ENCODE data around the gene ACSL4.
"Not testable (repeated sequence)": the region's sequence is repeated elsewhere in the genome, so short reads cannot be mapped to it uniquely, and the experiment has no call there.

Gene ACSL4

DNA sequence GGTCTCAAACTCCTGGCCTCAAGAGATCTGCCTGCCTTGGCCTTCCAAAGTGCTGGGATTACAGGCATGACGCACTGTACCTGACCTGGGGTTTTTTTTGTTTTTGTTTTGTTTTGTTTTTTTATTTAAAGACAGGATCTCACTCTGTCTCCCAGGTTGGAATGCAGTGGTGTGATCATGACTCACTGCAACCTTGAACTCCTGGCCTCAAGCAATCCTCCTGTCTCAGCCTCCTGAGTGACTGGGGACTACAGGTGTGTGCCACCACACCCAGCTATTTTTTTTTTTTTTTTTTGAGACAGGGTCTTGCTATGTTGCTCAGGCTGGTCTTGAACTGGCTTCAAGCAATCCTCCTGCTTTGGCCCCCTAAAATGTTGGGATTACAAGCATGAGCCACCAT lies 8.1 kb downstream of the ACSL4 start:
- not testable (repeated sequence) for DNase-seq

DNA sequence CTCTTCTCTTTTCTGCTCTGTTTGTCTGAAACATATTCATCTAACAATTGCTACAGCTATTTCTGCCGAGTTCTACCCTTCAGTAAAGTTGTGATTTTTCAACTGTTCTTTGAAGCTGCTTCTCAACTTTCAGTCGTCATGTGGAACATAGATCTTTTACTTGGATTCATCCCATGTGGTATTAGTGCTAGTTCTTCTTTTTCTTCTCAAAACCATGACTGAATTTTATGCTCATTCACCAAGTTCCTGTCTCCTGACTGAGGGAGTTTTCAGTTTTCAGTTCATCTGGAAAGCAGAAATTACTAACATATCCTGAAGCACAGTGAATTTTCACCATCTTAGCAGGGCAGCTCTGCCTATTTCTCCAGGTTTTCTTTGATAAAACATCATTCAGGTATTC lies 12.1 kb downstream of the ACSL4 start:
- no peak for DNase-seq

DNA sequence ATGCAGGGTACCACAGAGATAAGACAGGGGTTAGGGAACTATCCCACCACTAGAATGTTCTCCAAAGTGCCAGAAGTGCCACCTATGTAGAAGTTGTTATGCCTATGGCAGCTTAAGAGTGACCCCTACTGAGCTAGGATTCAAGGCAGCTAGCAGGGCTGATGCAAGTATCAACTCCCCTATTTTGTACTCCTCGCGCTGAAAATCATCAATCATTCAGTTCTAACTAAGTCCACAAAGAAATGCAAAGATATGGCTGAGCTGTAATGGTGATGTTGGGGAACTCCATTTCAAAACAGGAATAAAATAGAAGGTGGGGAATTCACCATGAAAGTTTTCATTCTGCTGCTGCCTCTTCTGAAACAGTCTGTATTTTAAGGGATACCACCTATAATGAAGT lies 13.8 kb downstream of the ACSL4 start:
- no peak for DNase-seq

DNA sequence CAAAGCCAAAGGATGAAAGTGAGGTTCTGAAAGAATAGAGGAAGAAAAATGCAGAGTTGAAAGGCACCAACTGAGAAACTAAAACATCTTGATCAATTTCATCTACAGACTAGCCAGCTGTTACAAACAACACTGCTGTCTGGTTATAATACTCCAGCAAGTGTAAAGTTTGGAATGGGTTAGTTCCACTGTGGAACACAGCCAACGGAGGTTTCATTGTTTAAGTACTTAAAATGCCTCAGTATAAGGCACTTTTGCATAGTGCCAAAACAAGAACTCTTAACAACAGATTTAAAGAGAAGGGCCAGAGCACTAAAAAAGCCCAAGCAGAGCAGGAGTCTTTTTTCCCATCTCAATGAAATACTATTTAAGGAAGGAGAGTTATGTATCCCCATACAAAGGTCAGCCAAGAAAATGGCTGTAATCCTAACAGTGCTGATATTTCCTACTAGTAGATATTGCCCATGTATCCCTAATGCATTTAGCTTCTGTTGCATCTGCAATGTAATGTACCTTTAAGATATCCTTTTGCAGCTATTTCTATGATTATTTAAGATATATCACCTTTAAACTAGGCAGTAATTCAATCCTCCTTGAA lies 16.5 kb downstream of the ACSL4 start:
- DNase-seq = no peak

DNA sequence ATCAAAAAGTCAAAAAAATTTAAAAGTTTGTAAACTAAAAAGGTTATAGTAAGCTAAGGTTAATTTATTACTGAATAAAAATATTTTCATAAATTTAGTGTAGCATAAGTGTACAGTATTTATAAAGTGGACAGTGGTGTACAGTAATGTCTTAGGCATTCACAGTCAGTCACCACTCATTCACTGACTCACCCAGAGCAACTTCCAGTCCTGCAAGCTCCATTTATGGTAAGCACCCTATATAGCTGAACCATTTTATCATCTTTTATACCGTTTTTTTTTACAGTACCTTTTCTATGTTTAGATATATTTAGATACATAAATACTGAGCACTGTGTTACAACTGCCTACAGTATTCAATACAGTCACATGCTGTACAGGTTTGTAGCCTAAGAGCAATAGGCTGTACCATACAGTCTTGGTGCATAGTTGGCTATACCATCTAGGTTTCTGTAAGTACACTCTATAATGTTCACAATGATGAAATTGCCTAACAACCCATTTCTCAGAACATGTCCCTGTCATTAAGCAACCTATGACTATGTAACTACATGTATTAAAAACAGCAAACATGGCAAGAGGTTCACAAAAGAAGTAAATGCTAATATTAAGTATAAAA lies 18.6 kb downstream of the ACSL4 start:
- no peak for DNase-seq

DNA sequence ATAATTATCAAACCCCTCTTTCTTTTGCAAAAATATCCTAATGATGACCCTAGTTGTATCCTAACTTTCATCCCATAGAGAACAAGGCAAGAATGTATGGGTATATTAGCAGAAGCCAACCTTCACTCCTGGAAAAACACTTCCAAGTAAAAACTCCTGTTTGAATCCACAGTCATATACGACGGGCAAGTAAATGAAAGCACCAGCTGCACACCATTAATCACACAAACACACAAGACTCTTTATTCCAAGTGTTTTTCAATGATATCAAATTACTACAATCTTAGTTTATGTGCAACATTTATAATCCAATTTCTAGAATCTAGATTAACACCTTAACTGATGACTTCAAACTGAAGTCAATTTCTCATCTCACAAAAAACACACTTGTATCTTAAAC lies 22.9 kb downstream of the ACSL4 start:
- DNase-seq = peak; percentile 1

DNA sequence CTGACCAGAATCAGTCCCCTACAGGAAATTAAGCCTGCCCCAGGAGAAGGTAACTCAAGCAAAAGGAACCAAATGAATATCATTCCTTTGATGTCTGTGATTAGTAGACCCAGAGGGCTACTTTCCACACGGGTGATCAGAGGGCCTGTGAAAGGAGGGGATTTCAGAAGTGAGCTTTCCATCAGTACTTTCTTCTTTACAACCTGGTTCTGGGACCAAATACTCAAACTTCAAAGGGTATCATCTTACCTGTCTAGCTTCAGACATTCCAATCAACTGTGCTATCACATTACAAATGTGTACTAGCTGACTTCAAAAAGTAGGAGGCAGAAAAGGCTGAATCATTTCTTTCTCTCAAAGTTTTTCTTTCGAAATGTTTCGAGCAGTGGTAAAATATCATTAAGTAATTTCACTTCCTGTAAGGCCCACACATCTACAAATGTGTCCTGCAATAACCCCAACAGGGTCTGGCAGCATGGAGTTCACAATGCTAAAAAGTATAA lies 23.9 kb downstream of the ACSL4 start:
- DNase-seq = no peak

DNA sequence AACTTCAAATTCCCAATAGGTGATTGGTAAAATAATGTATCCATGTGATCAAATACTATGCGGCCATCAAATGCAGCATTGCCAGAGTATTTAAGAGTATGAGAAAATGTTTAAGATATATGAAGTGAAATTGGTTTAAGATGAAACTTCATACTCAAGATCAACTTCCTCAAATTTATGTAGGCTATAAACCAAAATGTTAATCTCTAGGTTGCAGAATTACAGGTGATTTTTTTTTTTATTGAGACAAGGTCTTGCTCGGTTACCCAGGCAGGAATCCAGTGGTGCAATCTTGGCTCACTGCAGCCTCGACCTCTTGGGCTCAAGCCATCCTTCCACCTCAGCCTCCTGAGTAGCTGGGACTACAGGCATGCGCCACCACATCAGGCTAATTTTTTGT lies 25.3 kb downstream of the ACSL4 start:
- no peak for DNase-seq

DNA sequence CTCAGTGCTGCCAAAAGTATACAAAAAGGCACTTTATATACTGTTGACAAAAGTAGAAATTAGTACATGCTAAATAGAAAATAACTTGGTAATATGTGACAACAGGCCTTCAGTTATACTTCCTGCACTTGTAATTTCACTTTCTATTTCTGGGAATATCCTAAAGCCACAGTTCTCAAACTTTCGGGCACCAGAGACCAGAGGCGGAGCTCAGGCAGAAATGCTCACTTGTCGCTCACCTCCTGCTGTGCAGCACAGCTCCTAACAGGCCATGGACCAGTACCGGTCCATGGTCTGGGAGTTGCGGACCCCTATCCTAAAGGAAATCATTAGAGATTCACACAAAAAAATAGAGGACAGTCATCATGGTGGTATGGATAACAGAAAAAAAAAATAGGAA lies 25.7 kb downstream of the ACSL4 start:
- DNase-seq = no peak

DNA sequence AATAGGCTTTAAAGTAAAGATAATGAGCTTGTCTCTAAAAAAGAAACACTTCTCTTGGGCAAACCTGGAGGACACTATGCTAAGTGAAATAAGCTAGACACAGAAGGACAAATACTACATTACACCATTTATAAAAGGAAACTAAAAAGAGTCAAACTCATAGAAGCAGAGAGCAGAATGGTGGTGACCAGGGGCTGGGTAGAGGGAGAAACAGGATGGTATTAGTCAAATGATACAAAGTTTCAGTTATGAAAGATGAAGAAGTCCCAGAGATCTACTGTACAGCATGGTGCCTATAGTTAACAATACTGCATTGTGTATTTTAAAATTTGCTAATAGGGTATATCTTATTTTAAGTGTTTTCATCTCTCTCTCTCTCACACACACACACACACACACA lies 28.5 kb downstream of the ACSL4 start:
- no peak for DNase-seq

DNA sequence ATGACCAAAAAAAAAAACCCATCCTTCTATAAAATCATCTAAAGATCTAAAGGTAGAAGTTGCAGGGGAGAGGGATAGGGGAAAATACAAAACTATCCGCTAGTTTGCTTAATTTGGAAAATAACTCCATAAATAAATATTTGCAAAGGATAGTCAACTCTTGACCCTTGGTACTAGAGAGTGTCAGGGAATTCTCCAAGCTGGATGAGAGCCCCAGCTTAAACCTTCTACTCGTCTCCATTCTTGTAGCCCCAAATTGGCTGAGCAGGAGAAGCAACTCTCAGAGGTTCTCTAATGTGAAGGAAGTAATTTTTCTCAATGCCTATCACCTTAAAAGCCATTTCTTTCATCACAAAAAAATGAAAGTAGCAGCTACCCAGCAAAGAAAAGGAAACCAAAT lies 35.2 kb downstream of the ACSL4 start:
- DNase-seq = no peak

DNA sequence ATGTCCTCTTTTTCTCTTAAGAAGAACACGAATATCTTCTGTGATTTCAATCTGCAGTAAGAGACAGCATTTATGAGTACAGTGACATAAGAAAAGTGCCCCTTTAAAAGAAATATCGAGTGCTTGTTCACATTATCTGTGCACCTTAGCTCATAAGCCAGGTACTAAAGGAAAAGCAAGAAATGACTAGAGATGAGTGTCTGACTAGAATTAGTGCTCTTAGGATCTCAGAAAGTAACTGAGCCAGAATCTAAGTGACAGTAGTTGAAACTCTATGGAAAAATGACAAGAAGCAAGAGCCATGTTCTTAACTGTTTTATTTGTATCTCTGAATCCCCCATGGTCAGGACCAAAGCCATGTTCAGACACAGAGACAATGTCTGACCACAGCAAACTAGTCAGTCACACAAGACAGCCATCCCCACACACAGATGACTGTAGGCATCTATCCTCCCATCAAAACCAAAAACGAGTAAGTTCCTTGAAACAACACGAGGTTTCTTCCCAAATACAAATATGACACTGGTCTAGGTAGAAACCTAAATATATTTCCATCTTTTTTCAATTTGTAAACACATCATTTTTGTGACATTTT lies 36.8 kb downstream of the ACSL4 start:
- DNase-seq = no peak

DNA sequence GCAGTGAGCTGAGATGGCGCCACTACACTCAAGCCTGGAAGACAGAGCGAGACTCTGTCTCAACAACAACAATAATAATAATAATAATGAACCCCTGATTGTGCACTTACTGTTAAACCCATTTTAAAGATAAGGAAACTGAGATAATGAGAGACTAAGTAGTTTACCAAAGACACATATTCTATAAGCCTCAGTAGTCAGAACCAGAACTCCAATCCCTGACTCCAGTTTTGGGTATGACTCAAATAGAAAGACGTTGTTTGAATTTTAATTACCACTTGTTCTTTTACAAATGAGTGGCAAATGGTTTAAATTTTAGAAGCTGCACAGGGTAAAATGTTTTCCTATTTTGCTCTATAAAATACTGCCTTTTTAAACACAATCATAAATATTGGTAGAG lies 37.4 kb downstream of the ACSL4 start:
- no peak for DNase-seq

DNA sequence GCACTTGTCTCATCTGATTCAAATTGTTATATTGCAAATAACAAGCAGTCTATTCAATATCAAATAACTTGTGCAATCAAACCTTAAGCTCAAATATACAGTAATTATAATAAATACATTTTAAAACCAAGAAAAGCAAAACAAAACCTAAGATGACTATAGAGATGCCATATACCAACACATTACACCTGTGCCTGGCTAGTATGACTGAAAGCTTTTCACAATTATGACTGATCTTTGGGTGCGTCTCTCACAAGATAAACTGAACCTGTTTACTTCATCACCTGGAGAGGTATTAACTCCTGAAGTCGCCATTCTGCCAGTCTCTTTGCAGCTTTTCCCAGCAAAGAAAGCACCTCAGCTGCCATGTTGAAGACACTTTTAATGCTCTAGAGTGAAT lies 41.3 kb downstream of the ACSL4 start:
- DNase-seq = no peak

DNA sequence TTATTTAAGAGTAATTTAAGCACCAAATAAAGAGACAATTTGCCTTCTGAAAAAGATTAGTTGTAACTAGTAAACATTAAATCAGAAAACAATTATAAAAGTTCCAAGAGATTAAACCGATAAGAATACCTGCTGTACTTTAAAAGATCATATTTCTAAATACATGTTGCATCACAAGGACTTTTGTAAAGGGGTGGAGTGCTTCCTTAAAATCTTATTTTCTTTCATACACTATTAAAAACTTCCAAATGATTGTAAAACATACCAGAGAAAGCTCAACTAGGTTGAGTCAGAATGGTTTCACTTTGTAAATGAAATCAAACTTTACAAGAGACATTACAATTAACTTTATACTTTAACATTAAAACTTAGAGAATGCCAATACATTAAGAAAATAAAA lies 41.8 kb downstream of the ACSL4 start:
- no peak for DNase-seq

DNA sequence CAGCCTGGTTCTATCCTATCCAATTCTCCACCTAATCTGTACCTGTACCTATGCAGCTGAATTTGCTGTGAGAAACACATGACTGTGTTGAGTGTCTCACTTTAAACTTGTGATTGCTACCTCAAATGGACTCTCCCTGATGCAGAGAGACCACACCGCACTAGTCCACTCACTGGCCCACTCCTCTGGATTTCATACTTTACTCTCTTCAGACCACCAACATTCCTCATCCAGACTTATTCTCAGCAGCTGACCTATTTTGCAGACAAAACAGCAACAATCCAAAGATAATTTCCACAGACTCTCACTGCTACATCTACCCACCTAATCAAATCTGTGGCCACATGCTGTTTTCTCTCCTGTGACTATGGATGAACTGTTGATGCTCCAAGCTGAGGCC lies 45.2 kb downstream of the ACSL4 start:
- DNase-seq = no peak

DNA sequence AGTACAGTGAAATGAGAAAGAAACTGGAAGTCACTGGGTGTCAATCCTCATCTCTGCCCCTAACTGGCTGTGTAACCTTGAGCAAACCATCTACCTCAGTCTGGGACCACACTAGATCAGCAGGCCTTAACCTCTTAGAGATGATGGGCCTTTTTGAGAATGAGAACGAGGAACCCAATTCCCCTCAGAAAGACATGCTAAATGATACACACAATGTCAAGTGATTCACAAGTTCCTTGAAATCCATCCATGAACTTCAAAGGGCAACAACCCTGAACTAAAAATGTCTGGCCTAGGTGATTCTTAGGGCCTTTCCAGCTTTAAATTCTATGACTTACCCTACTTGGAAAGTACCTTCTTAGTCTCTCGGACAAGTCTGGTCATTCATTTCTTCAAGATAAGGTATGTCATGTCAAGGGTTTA lies 47.4 kb downstream of the ACSL4 start:
- DNase-seq = no peak

DNA sequence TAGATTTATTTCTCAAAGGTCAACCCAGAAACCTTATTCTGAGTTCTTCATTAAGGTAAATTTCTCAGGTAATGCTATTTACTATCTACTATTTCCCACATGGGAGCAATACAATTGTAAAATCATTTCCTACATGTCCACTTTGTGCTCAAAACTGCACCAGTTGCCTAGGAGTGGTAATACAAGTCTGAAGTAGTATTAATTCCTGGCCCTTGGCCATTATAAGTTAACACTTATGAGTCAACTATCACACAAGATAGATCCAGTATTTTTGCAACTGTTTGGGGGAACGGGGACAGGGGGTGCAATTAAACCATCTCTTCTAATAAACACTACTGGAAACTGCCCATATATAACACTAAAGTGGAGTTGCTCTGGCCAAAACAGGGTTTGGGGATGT lies 48.9 kb downstream of the ACSL4 start:
- DNase-seq = no peak

DNA sequence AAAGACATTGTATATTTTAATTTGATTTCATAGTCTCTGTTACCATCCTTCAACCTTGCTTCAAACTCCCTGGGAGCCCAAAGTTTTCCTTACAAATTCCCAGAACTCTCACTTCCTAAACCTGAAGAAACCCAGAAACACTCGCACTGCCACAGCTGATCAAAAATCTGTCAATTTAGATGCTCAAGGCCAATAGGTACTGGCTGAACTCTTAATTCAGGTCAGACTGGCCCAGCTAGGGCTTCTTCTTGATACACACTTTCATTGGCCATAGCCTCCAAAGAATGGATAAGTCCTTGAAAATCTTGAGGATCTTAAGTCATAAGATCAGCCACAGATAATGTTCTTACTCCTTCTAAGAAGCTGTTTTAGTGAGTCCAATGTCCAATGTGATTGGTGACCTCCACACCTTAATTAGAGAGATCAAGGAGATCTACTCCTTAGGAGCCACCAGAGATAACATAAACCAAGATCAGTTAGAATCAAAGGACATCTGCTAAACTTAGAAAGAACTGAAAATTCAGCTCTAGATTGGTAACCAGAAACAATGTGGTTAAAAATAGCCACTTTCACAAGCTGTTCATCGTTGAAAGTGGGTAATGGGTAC lies 51.5 kb downstream of the ACSL4 start:
- DNase-seq = no peak

DNA sequence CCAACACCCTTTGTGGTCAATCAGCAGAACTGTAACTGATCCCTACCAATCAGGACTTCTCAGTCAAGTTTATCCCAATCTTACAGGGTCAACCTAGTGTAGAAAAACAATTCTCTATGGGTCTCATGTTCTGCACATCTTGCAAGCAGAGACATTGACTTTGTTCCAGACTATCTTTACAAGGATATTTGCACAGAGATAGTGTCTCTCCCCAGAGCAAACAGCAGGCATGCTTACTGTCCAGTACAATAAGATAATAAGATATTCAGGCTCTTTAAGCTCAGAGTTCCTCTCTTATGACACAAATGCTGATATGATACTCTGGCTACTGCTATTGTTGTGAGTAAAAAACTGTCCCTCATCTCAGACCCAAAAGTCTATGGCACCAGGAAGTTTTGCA lies 53.2 kb downstream of the ACSL4 start:
- DNase-seq = no peak

DNA sequence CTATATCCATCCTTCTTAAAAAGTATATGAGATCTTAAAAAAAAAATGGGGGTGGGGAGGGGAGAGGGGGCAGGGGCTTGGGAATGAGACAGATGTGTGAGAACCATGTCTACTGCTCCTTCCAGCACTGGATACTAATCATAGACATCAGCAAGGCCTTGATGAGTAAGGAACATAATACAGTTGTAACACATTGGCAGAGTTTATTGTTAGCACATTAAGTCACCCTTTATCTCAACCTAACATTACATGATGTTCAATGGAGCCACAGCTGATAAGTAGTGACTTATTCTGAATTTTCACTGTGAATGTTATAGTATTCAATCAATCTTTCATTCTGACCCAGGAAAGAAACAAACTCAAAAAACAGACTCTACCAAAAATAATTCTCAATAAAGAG lies 60.8 kb downstream of the ACSL4 start:
- no peak for DNase-seq

DNA sequence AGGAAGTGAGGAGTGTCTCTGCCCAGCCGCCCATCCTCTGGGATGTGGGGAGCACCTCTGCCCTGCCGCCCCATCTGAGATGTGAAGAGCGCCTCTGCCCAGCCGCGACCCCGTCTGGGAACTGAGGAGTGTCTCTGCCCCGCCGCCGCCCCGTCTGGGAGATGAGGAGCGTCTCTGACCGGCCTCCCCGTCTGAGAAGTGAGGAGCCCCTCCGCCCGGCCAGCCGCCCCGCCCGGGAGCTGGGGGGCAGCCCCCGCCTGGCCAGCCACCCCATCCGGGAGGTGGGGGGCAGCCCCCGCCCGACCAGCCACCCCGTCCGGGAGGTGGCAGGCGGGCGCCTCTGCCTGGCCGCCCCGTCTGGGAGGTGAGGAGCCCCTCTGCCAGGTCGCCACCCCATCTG lies 61.9 kb downstream of the ACSL4 start:
- DNase-seq = not testable (repeated sequence)

DNA sequence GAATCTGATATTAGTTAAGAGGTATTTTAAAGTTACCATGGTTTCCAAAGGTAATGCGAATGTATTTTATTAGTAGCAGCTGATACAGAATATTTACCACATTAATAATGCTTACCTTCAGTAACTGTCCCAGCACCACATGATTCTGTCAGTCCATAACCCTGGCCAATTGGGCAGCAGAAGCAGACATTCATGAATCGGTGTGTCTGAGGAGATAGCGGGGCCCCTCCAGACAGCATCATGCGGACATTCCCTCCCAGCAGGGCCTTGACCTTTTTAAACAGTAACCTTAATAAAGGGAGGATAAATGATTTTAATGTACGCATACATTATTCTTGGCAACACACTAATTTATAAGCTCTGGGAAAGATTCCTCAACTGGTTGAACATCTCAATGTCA lies 65.1 kb downstream of the ACSL4 start:
- no peak for DNase-seq

DNA sequence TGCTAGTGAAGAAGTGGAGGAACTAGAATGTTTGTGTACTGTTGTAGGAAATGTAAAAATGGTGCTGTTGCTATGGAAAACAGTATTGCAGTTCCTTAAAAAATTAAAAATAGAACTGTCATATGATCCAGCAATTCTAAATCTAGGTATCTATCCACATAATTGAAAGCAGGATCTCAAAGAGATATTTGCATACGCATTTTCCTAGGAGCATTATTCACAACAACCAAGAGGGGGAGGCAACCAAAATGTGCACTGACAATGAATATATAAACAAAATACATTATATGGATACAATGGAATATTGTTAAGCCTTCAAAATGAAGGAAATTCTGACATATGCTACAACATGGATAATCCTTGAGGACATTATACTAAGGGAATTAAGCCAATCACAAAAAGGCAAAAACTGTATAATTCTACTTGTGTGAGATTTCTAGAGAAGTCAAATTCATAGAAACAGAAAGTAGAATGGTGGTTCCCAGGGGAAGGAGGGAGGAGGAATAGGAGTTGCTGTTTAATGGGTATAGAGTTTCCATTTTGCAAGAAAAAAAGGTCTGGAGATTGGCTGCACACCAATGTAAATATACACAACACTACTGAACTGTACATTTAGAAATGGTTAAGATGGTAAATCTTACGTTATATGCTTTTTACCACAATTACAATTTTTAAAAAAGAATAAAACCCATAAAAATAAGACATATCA lies 72.5 kb downstream of the ACSL4 start:
- no peak for DNase-seq
